SKM-1 (cell line): ENCODE data around the gene FGD2.
"Not testable (repeated sequence)": the region's sequence is repeated elsewhere in the genome, so short reads cannot be mapped to it uniquely, and the experiment has no call there.

Experiments
- DNase-seq: peaks from one replicate; lab custom pipeline; 2025; ENCODE audit not compliant: unreplicated experiment; lab: John Stamatoyannopoulos, UW

The FGD2 gene

GRCh38 chr6:37057128-37057471 lies 51.6 kb downstream of the FGD2 start:
- no peak for DNase-seq

- DNase-seq, result no peak
These were observed 52.2 kb downstream of the FGD2 start for GRCh38 chr6:37057678-37058077.

GRCh38 chr6:37058084-37058586 lies 52.7 kb downstream of the FGD2 start:
- DNase-seq, result no peak

- DNase-seq, result not testable (repeated sequence)
These were observed 53.5 kb downstream of the FGD2 start for GRCh38 chr6:37058984-37059343.

GRCh38 chr6:37059344-37060194 lies 54.1 kb downstream of the FGD2 start:
- DNase-seq, result no peak

- DNase-seq, result no peak
These were observed 54.7 kb downstream of the FGD2 start for GRCh38 chr6:37060195-37060559.

GRCh38 chr6:37061157-37061804 lies 55.8 kb downstream of the FGD2 start:
- no peak for DNase-seq

GRCh38 chr6:37062424-37062823 lies 57.0 kb downstream of the FGD2 start:
- DNase-seq, result no peak

GRCh38 chr6:37068356-37069270 lies 63.2 kb downstream of the FGD2 start:
- DNase-seq, result no peak

- no peak for DNase-seq
These were observed 64.2 kb downstream of the FGD2 start for GRCh38 chr6:37069639-37070038.

GRCh38 chr6:37072526-37072925 lies 67.1 kb downstream of the FGD2 start:
- no peak for DNase-seq

- no peak for DNase-seq
These were observed 68.8 kb downstream of the FGD2 start for GRCh38 chr6:37074053-37074827.

GRCh38 chr6:37077191-37077904 lies 71.9 kb downstream of the FGD2 start:
- DNase-seq, result no peak

GRCh38 chr6:37077905-37078296 lies 72.4 kb downstream of the FGD2 start:
- no peak for DNase-seq
